GM19351 (cell line): Measurements from ENCODE around the gene DIS3L2.
"Not testable (repeated sequence)": the region's sequence is repeated elsewhere in the genome, so short reads cannot be mapped to it uniquely, and the experiment has no call there.

Source experiments
- ATAC-seq: cut with Tn5 transposase; IDR thresholded peaks from one replicate; pipeline ENCODE4 v1.9.1; 2021; ENCODE audit warnings: mild to moderate bottlenecking, moderate library complexity; ENCODE audit not compliant: unreplicated experiment

The DIS3L2 gene

GRCh38 chr2:231928481-231928880 is 33.0 kb upstream of the DIS3L2 start:
- no peak for ATAC-seq

- ATAC-seq, result no peak
Measured at GRCh38 chr2:231928901-231929725, 32.4 kb upstream of the DIS3L2 start.

- ATAC-seq, result no peak
Measured at GRCh38 chr2:231929961-231930592, 31.4 kb upstream of the DIS3L2 start.

- no peak for ATAC-seq
Measured at GRCh38 chr2:231930593-231931281, 30.8 kb upstream of the DIS3L2 start.

GRCh38 chr2:231931481-231931915 is 30.0 kb upstream of the DIS3L2 start:
- ATAC-seq, result no peak

- ATAC-seq, result no peak
Measured at GRCh38 chr2:231932711-231932970, 28.9 kb upstream of the DIS3L2 start.

- ATAC-seq, result no peak
Measured at GRCh38 chr2:231932985-231933915, 28.3 kb upstream of the DIS3L2 start.

GRCh38 chr2:231933916-231934401 is 27.6 kb upstream of the DIS3L2 start:
- no peak for ATAC-seq

GRCh38 chr2:231934441-231935206 is 26.9 kb upstream of the DIS3L2 start:
- no peak for ATAC-seq

- no peak for ATAC-seq
Measured at GRCh38 chr2:231935207-231935524, 26.3 kb upstream of the DIS3L2 start.

- ATAC-seq, result no peak
Measured at GRCh38 chr2:231935815-231936214, 25.7 kb upstream of the DIS3L2 start.

GRCh38 chr2:231936491-231936890 is 25.0 kb upstream of the DIS3L2 start:
- ATAC-seq, result no peak

GRCh38 chr2:231937057-231937456 is 24.5 kb upstream of the DIS3L2 start:
- no peak for ATAC-seq

GRCh38 chr2:231939022-231939421 is 22.5 kb upstream of the DIS3L2 start:
- no peak for ATAC-seq

- no peak for ATAC-seq
Measured at GRCh38 chr2:231940795-231941194, 20.7 kb upstream of the DIS3L2 start.

- no peak for ATAC-seq
Measured at GRCh38 chr2:231941673-231942072, 19.8 kb upstream of the DIS3L2 start.

- ATAC-seq, result no peak
Measured at GRCh38 chr2:231942180-231942579, 19.3 kb upstream of the DIS3L2 start.

GRCh38 chr2:231946241-231946814 is 15.2 kb upstream of the DIS3L2 start:
- no peak for ATAC-seq

- not testable (repeated sequence) for ATAC-seq
Measured at GRCh38 chr2:231947112-231947511, 14.4 kb upstream of the DIS3L2 start.

GRCh38 chr2:231947694-231948093 is 13.8 kb upstream of the DIS3L2 start:
- ATAC-seq, result no peak
